Hematopoietic multipotent progenitor cell (in vitro differentiated cells): ENCODE data around the gene NR5A2. TPM values are rescaled to one million over a fixed set of nuclear protein-coding genes. Genes with fewer than 3 reads are reported as not detected.

ENCODE experiments used
- small RNA-seq: library from RNA; depleted of rRNA; stranded (forward); fragments of <200 nt; gene quantifications from one replicate; pipeline ENCODE3, GENCODE V24; 2012
- total RNA-seq: library from RNA; depleted of rRNA; stranded (reverse); fragments of >200 nt; gene quantifications from one replicate; pipeline ENCODE4 v1.2.3, GENCODE V29; 2012

The NR5A2 gene
- total RNA-seq, 1 donor: under 0.01 TPM

Small RNA genes lying within 50 kb of the gene (small RNA-seq; reads per million reads assigned to genes)
- gene RNU6-570P (not detected), gene RNU6-609P (not detected), gene RNU6-716P (not detected)
